AG04450 (cell line): Measurements from ENCODE around the gene PPP1R26. TPM values are rescaled to one million over a fixed set of nuclear protein-coding genes. Genes with fewer than 3 reads are reported as not detected.
A peak's percentile ranks its signal among the peaks of the same experiment; 100 is the strongest.

ENCODE experiments used
- CTCF ChIA-PET: fragments of 300-600, 350-600 bp; formaldehyde crosslinking; extraction: SDS; loops from one replicate; lab custom pipeline; 2022; ENCODE audit warnings: antibody characterized with exemption, inconsistent platforms; lab: Charles Lee
- POLR2A ChIA-PET: fragments of 350-600 bp; formaldehyde crosslinking; extraction: SDS; loops from one replicate; lab custom pipeline; 2021; ENCODE audit warnings: antibody characterized with exemption, inconsistent platforms; lab: Yijun Ruan, JAX
- DNase-seq: peaks from one replicate; pipeline ENCODE4 v3.0.0-alpha.2; 2011; ENCODE audit warnings: low read depth, low spot score
- H3K27ac ChIP-seq: one replicate; pipeline ENCODE4 v1.5.1; 2012; ENCODE audit warnings: low read depth, low read length, control low read depth
- H3K27me3 ChIP-seq: one replicate; pipeline ENCODE4 v1.6.0; 2012; ENCODE audit warnings: low read length; ENCODE audit not compliant: control insufficient read depth, insufficient read depth
- H3K4me3 ChIP-seq: 2 replicates; pipeline ENCODE4 v1.5.1; 2011; ENCODE audit warnings: mild to moderate bottlenecking, low read depth, low read length, control low read depth
- H3K9me3 ChIP-seq: 2 replicates; pipeline ENCODE4 v1.5.1; 2012; ENCODE audit warnings: low read length; ENCODE audit not compliant: control insufficient read depth, insufficient read depth
- CTCF ChIP-seq: IDR thresholded peaks from 2 replicates; pipeline ENCODE4 v1.5.1; 2011; ENCODE audit warnings: low read depth, low read length, control low read depth, inconsistent platforms
- polyA plus RNA-seq: library from polyadenylated mRNA; depleted of rRNA; stranded (reverse); fragments of >200 nt; gene quantifications from 2 replicates; pipeline ENCODE4 v1.2.3, GENCODE V29; 2011

PPP1R26 gene
- polyA plus RNA-seq, 1 experiment = 3.3 TPM

- H3K27ac ChIP-seq = no peak overlapping the region
- TF ChIP-seq CTCF = no peak
- no peak for DNase-seq
- H3K4me3 ChIP-seq = no peak overlapping the region
- no peaks in the 10 kb centered on the region; the same call in 1 of the 2 replicates for H3K9me3 ChIP-seq
- ChIA-PET POLR2A (no interaction called here), CTCF (no interaction called here)
- no peaks in the 10 kb centered on the region for H3K27me3 ChIP-seq
These were observed 15.4 kb downstream of the PPP1R26 start for GRCh38 chr9:135494791-135495559.

- ChIA-PET POLR2A (no interaction called here), CTCF (no interaction called here)
- no peak for DNase-seq
- H3K27ac ChIP-seq = no peak overlapping the region
- no peaks in the 10 kb centered on the region for H3K27me3 ChIP-seq
- H3K4me3 ChIP-seq = no peak overlapping the region
- no peak for TF ChIP-seq CTCF
- no peaks in the 10 kb centered on the region; the same call in 1 of the 2 replicates for H3K9me3 ChIP-seq
These were observed 19.0 kb downstream of the PPP1R26 start for GRCh38 chr9:135498381-135499126.

GRCh38 chr9:135499326-135500070, 19.9 kb downstream of the PPP1R26 start:
- CTCF ChIA-PET = interaction anchor here (0.6 to 0.7 kb wide), 3 partner anchors 13 to 311 kb away, joined by 4 to 9 read pairs (median 4); no protein-coding TSS in a partner anchor
- peak; percentile 67 for DNase-seq
- Histone ChIP-seq H3K4me3 (peak overlapping the region; percentile 80), H3K27ac (peak overlapping the region; percentile 61), H3K9me3 (no peaks in the 10 kb centered on the region; the same call in 1 of the 2 replicates), H3K27me3 (no peaks in the 10 kb centered on the region)
- no peak for TF ChIP-seq CTCF
- POLR2A ChIA-PET = no interaction called here

GRCh38 chr9:135500071-135500524, 20.5 kb downstream of the PPP1R26 start:
- Histone ChIP-seq H3K27ac (peak overlapping the region; percentile 61), H3K9me3 (no peaks in the 10 kb centered on the region; the same call in 1 of the 2 replicates), H3K4me3 (peak overlapping the region; percentile 80), H3K27me3 (no peaks in the 10 kb centered on the region)
- no peak for TF ChIP-seq CTCF
- ChIA-PET POLR2A (no interaction called here), CTCF (interaction anchor here (0.6 to 0.7 kb wide), 3 partner anchors 13 to 312 kb away, joined by 4 to 9 read pairs (median 4); no protein-coding TSS in a partner anchor)
- DNase-seq = no peak
